ENCODE data around the gene BPTF.
"Not testable (repeated sequence)": the region's sequence is repeated elsewhere in the genome, so short reads cannot be mapped to it uniquely, and the experiment has no call there.

BPTF gene

GRCh38 chr17:67974598-67975066 is 149.3 kb downstream of the BPTF start:
- Histone ChIP-seq H3K36me3 (ENCODE audit: control insufficient read depth in 2 of 2, insufficient read depth in 1 of 2, low read length in 2 of 2) (peaks cover 23 to 34% of the 10 kb centered on the region in 2 experiments), H3K4me1 (ENCODE audit: control insufficient read depth, insufficient read depth, low read length) (no peaks in the 10 kb centered on the region), H3K4me3 (ENCODE audit: low read depth, low read length) (no peak overlapping the region), H3K27ac (ENCODE audit: extremely low read depth, low read depth, low read length) (no peak overlapping the region), H3K9me3 (ENCODE audit: control insufficient read depth, insufficient read depth, low read depth, low read length) (no peaks in the 10 kb centered on the region)
- TF ChIP-seq KLF1 (tag by site-specific recombination; IDR thresholded peaks at IDR 0.05) (no peak), ZNF473 (tag by site-specific recombination; IDR thresholded peaks at IDR 0.05) (no peak), ZNF449 (tag by site-specific recombination; IDR thresholded peaks at IDR 0.05) (no peak), ZNF354C (tag by site-specific recombination; IDR thresholded peaks at IDR 0.05; ENCODE audit: borderline replicate concordance, low read depth) (no peak), ZNF701 (tag by site-specific recombination; IDR thresholded peaks at IDR 0.05) (no peak), ZNF112 (tag by site-specific recombination; IDR thresholded peaks at IDR 0.05) (no peak), REPIN1 (tag by site-specific recombination; IDR thresholded peaks at IDR 0.05; ENCODE audit: low read depth) (no peak), ZNF561 (tag by site-specific recombination; IDR thresholded peaks at IDR 0.05; ENCODE audit: borderline replicate concordance) (no peak), REST (tag by site-specific recombination; IDR thresholded peaks at IDR 0.05) (no peak), ZNF623 (tag by site-specific recombination; IDR thresholded peaks at IDR 0.05) (no peak), ZXDB (tag by site-specific recombination; IDR thresholded peaks at IDR 0.05) (no peak), ZBTB6 (tag by site-specific recombination; IDR thresholded peaks at IDR 0.05) (no peak), ZNF18 (tag by site-specific recombination; IDR thresholded peaks at IDR 0.05) (no peak), PRDM4 (tag by site-specific recombination; IDR thresholded peaks at IDR 0.05) (no peak), ZNF202 (tag by site-specific recombination; IDR thresholded peaks at IDR 0.05; ENCODE audit: borderline replicate concordance) (no peak), SCRT1 (tag by site-specific recombination; IDR thresholded peaks at IDR 0.05; ENCODE audit: borderline replicate concordance) (no peak), ZNF768 (tag by site-specific recombination; IDR thresholded peaks at IDR 0.05) (no peak), SP3 (tag by site-specific recombination; IDR thresholded peaks at IDR 0.05) (no peak), ZNF366 (tag by site-specific recombination; conservative IDR thresholded peaks at IDR 0.05) (no peak)
- CTCF ChIA-PET, result interaction anchor here (0.5 to 0.9 kb wide), 3 partner anchors 15 to 256 kb away, joined by 3 read pairs; no protein-coding TSS in a partner anchor
- POLR2A ChIA-PET, result interaction anchor here (0.7 kb wide), 1 partner anchor 13 kb away, joined by 3 read pairs; no protein-coding TSS in a partner anchor

GRCh38 chr17:67976306-67976705 is 151.0 kb downstream of the BPTF start:
- CTCF ChIA-PET, result interaction anchor here (0.6 to 1.5 kb wide), 5 partner anchors 12 to 42 kb away, joined by 3 to 5 read pairs (median 4); no protein-coding TSS in a partner anchor
- POLR2A ChIA-PET, result interaction anchor here (0.8 kb wide), 1 partner anchor 44 kb away, joined by 3 read pairs; no protein-coding TSS in a partner anchor
- H3K4me3 ChIP-seq (ENCODE audit: low read depth, low read length); H3K27ac ChIP-seq (ENCODE audit: extremely low read depth, low read depth, low read length); H3K4me1 ChIP-seq (ENCODE audit: control insufficient read depth, insufficient read depth, low read length); H3K9me3 ChIP-seq (ENCODE audit: control insufficient read depth, insufficient read depth, low read depth, low read length): not testable (repeated sequence)
- H3K36me3 ChIP-seq (ENCODE audit: control insufficient read depth in 2 of 2, insufficient read depth in 1 of 2, low read length in 2 of 2), result peaks cover 23 to 26% of the 10 kb centered on the region in 2 experiments
